Testis (tissue), 3 donors: ENCODE data around the gene FIBCD1. TPM values are rescaled to one million over a fixed set of nuclear protein-coding genes. Genes with fewer than 3 reads are reported as not detected.
"Not testable (repeated sequence)": the region's sequence is repeated elsewhere in the genome, so short reads cannot be mapped to it uniquely, and the experiment has no call there.

Experiments
- DNase-seq: peaks from one replicate; pipeline ENCODE4 v3.0.0-alpha.2; 2019
- H3K27ac ChIP-seq, 2 donors: fragments of 200-600 bp; sonication (generic); one replicate each; pipeline ENCODE4 v1.5.1; 2019
- H3K27me3 ChIP-seq: fragments of 200-600 bp; sonication (generic); one replicate; pipeline ENCODE4 v1.5.1; 2019
- H3K36me3 ChIP-seq: fragments of 200-600 bp; sonication (generic); one replicate; pipeline ENCODE4 v1.5.1; 2017; ENCODE audit warnings: low read depth; ENCODE audit errors: missing control alignments
- H3K4me1 ChIP-seq: fragments of 200-600 bp; sonication (generic); one replicate; pipeline ENCODE4 v1.5.1; 2019
- H3K4me3 ChIP-seq, 2 donors: fragments of 200-600 bp; sonication (generic); one replicate each; pipeline ENCODE4 v1.5.1; 2017 to 2019
- H3K9me3 ChIP-seq: fragments of 200-600 bp; sonication (generic); one replicate; pipeline ENCODE4 v1.5.1; 2017
- POLR2A ChIP-seq: fragments of 450-650 bp; IDR thresholded peaks from one replicate; pipeline ENCODE4 v1.6.1; 2017; ENCODE audit warnings: antibody characterized with exemption, mild to moderate bottlenecking, moderate library complexity
- WGBS, 2 donors: methylation state at CpG; one replicate each; pipeline ENCODE4 v1.1.5; 2018; 5-methylcytosine and 5-hydroxymethylcytosine counted together
- intact Hi-C: fragments of 100-400 bp; cut with DNase I; formaldehyde crosslinking; loops from one replicate; pipeline ENCODE4 v1.15.1; 2023; ENCODE audit warnings: low total_unique reads
- polyA plus RNA-seq: library from polyadenylated mRNA; stranded (reverse); fragments of 350-450 nt; fragmentation: Illumina TruSeq; extraction: RNeasy Lipid Tissue Mini Kit (QIAGEN cat#74804); gene quantifications from one replicate; pipeline ENCODE4 v1.2.3, GENCODE V29; 2014; ENCODE audit warnings: low read depth, low replicate concordance; ENCODE audit not compliant: insufficient read depth
- total RNA-seq, 2 donors: library from RNA; depleted of rRNA; stranded (reverse); fragments of >200 nt; gene quantifications; one replicate each; pipeline ENCODE4 v1.2.3, GENCODE V29; 2016
- TF ChIP-seq, protein P1 (sequence below), 3 experiments: fragments of 450-650 bp in 2 of 3; fragments of 200-600 bp in 1 of 3; sonication (generic) in 1 of 3; IDR thresholded peaks; one replicate each; pipeline ENCODE4 v1.5.1; 2016 to 2019; ENCODE audit warnings: antibody characterized with exemption in 3 of 3, mild to moderate bottlenecking in 2 of 3, moderate library complexity in 1 of 3

FIBCD1 gene
- total and polyA plus RNA-seq, 3 donors from 2014 or later = 20.8 to 33.5 (median 29.1) TPM

DNA sequence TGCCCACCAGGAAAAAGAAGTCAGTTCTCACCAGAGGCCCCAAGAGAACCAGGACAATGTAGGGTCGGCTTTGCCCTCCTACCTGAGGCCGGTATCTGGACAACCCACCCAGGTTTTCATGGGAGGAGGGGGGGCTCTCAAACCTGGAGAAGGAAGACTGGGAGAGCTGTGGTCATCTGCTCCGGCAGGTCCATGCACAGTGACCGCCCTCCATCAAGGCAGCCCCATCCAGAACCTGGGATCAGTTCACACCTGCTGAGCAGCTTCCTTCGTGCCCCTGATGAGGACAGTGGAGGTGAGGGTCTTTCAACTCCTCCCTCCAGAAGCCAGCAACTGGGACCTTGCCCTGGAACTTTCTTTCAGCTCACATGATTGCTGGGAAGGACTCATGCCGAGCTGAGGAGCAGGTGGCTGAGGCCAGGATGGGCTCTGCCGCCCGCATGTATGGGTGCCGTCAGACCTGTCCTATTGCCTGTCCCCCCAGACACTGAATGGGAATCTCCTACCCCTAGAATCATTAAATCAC is 20.8 kb upstream of the FIBCD1 start:
- no peak for DNase-seq
- TF ChIP-seq, protein P1, sequence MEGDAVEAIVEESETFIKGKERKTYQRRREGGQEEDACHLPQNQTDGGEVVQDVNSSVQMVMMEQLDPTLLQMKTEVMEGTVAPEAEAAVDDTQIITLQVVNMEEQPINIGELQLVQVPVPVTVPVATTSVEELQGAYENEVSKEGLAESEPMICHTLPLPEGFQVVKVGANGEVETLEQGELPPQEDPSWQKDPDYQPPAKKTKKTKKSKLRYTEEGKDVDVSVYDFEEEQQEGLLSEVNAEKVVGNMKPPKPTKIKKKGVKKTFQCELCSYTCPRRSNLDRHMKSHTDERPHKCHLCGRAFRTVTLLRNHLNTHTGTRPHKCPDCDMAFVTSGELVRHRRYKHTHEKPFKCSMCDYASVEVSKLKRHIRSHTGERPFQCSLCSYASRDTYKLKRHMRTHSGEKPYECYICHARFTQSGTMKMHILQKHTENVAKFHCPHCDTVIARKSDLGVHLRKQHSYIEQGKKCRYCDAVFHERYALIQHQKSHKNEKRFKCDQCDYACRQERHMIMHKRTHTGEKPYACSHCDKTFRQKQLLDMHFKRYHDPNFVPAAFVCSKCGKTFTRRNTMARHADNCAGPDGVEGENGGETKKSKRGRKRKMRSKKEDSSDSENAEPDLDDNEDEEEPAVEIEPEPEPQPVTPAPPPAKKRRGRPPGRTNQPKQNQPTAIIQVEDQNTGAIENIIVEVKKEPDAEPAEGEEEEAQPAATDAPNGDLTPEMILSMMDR (IDR thresholded peaks at IDR 0.05) = no peak
- TF ChIP-seq POLR2A = no peak
- intact Hi-C loops = no loop called here
- H3K4me1 ChIP-seq = no peaks in the 10 kb centered on the region
- WGBS, 2 donors = 90 to 94% methylated on average over 8 to 9 of the region's 9 CpGs
- H3K27ac ChIP-seq = no peak overlapping the region
- H3K9me3 ChIP-seq = no peaks in the 10 kb centered on the region
- no peaks in the 10 kb centered on the region for H3K36me3 ChIP-seq
- H3K27me3 ChIP-seq = no peaks in the 10 kb centered on the region
- H3K4me3 ChIP-seq = no peak overlapping the region

DNA sequence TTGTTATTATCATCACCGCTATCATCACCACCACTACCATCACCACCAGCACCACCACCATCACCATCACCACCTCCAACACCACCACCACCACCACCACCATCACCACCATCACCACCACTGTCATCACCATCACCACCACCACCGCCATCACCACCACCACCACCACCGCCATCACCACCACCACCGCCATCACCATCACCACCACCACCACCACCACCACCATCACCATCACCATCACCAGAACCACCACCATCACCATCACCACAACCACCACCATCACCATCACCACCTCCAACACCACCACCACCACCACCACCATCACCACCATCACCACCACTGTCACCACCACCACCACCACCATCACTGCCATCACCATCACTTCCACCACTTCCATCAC is 19.5 kb upstream of the FIBCD1 start:
- H3K9me3 ChIP-seq, DNase-seq, H3K27me3 ChIP-seq, H3K4me1 ChIP-seq, H3K36me3 ChIP-seq, H3K27ac ChIP-seq, intact Hi-C loops, H3K4me3 ChIP-seq: not testable (repeated sequence)
- 74 to 80% methylated on average over 4 of the region's 4 CpGs for WGBS, 2 donors

DNA sequence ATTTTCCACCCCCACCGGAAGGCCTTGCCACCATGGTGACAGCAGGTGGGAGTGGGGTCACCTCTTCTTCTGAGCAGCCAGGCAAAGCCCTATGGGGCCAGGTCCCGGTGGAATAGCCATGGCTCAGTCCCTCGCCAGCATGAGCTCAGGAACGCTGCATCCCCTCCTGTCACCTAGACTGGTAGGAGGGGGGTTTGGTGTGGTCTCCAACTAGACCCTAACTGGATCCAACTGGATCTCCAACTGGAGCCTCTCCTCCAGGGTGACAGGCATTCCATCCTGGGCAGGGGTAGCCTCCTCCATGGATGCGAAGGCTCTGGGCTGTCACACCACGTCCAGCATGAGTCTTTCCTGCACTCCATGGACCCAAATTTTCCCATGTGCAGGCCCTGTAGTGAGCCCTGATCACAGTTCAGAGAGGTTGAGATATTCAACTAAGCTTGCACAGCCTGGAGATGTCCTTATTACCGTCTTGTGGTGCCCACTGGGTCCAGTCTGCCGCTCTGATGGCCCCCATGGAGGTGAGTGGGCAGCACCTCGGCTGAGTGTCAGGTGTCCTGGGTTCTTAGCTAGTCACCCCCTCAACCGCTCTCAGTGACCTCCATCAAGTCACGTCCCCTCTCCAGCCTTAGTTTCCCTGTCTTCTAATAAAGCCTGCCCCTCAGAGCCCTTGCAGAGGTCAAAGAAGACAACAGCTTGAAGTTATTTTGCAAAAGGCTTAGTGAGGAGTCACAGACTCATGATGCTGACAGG is 18.6 kb upstream of the FIBCD1 start:
- Histone ChIP-seq H3K4me3 (no peak overlapping the region), H3K27ac (no peak overlapping the region), H3K4me1 (no peaks in the 10 kb centered on the region), H3K36me3 (no peaks in the 10 kb centered on the region), H3K27me3 (no peaks in the 10 kb centered on the region), H3K9me3 (no peaks in the 10 kb centered on the region)
- intact Hi-C loops = no loop called here
- no peak for DNase-seq
- TF ChIP-seq POLR2A = no peak
- TF ChIP-seq, protein P1 (IDR thresholded peaks at IDR 0.05) = no peak
- 80 to 84% methylated on average over 10 to 11 of the region's 11 CpGs for WGBS, 2 donors

GRCh38 chr9:130956636-130957450 is 17.8 kb upstream of the FIBCD1 start:
- 70 to 76% methylated on average over 18 to 21 of the region's 21 CpGs for WGBS, 2 donors
- H3K36me3 ChIP-seq = no peaks in the 10 kb centered on the region
- no peaks in the 10 kb centered on the region for H3K9me3 ChIP-seq
- H3K4me1 ChIP-seq = no peaks in the 10 kb centered on the region
- H3K27me3 ChIP-seq = no peaks in the 10 kb centered on the region
- H3K27ac ChIP-seq = no peak overlapping the region
- intact Hi-C loops = no loop called here
- no peak for DNase-seq
- no peak for TF ChIP-seq POLR2A
- TF ChIP-seq, protein P1 (IDR thresholded peaks at IDR 0.05) = no peak
- H3K4me3 ChIP-seq = no peak overlapping the region

DNA sequence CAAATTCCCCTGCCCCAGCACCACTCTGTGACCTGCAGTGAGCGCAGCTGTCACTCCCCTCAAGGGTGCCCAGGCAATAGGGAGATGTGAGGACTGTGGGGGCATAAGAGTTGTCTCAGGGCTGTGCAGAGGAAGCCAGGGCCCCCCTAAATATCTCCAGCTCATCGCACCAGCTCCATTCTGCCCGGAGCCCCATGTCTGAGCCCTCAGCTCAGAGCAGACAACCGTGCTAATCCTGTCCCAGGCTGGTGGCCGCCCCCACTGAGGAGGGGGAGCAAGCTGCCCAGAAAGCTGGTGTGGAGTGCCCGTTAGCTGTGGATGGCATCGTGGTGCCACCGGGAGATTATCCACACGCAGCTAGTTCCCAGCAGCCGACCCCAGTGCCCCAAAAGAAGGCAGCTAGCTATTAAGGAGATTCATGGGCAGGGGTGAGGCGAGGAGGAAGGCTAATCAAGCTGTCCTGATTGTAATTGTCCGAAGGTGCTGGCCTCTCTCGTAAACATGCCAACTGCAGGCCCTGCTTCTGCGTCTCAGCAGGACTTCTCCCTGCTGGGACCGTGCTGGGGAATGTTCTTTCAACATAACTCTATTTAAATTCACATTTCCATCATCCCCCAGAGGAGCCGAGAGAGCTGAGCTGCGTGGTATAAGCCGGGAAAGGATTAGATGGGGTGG is 17.0 kb upstream of the FIBCD1 start:
- no peak overlapping the region for H3K27ac ChIP-seq
- TF ChIP-seq, protein P1 (IDR thresholded peaks at IDR 0.05) = no peak
- DNase-seq = no peak
- no peak overlapping the region for H3K4me3 ChIP-seq
- no peaks in the 10 kb centered on the region for H3K36me3 ChIP-seq
- no peaks in the 10 kb centered on the region for H3K9me3 ChIP-seq
- H3K27me3 ChIP-seq = no peaks in the 10 kb centered on the region
- 70% methylated on average over 18 of the region's 18 CpGs for WGBS, 2 donors
- intact Hi-C loops = no loop called here
- no peaks in the 10 kb centered on the region for H3K4me1 ChIP-seq

DNA sequence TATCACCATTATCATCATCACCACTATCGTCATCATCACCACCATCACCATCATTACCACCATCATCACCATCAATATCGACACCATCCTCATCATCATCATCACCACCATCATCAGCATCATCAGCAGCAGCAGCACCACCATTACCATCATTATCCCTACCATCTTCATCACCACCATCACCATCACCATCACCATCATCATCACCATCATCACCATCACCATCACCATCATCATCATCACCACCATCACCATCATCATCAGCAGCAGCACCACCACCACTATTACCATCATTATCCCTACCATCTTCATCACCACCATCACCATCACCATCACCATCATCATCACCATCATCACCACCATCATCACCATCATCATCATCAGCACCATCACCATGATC is 15.9 kb upstream of the FIBCD1 start:
- H3K27ac ChIP-seq, H3K9me3 ChIP-seq, H3K4me3 ChIP-seq, H3K4me1 ChIP-seq, DNase-seq, intact Hi-C loops, H3K36me3 ChIP-seq, H3K27me3 ChIP-seq: not testable (repeated sequence)
- 92 to 94% methylated on average over 2 of the region's 2 CpGs for WGBS, 2 donors
